HG03159 (cell line): ENCODE results near the gene ZDHHC8.
A peak's percentile ranks its signal among the peaks of the same experiment; 100 is the strongest.

ENCODE experiments used
- ATAC-seq: cut with Tn5 transposase; IDR thresholded peaks from one replicate; pipeline ENCODE4 v1.9.1; 2021; ENCODE audit warnings: mild to moderate bottlenecking, moderate library complexity; ENCODE audit not compliant: unreplicated experiment

Gene ZDHHC8

GRCh38 chr22:20128902-20129746 lies 2.5 kb upstream of the ZDHHC8 start:
- ATAC-seq: no peak

GRCh38 chr22:20129747-20130014 lies 1.9 kb upstream of the ZDHHC8 start:
- no peak for ATAC-seq

- ATAC-seq: no peak
Measured at GRCh38 chr22:20130319-20130718, 1.3 kb upstream of the ZDHHC8 start.

- ATAC-seq: peak; percentile 43
Measured at GRCh38 chr22:20130731-20131596, 640 bp upstream of the ZDHHC8 start.

- no peak for ATAC-seq
Measured at GRCh38 chr22:20131859-20132685, 468 bp downstream of the ZDHHC8 start.

GRCh38 chr22:20132686-20133246 lies 1.2 kb downstream of the ZDHHC8 start:
- no peak for ATAC-seq

- no peak for ATAC-seq
Measured at GRCh38 chr22:20133930-20134549, 2.4 kb downstream of the ZDHHC8 start.

GRCh38 chr22:20135265-20135664 lies 3.7 kb downstream of the ZDHHC8 start:
- ATAC-seq: no peak

- no peak for ATAC-seq
Measured at GRCh38 chr22:20135806-20136602, 4.4 kb downstream of the ZDHHC8 start.

- ATAC-seq: no peak
Measured at GRCh38 chr22:20136603-20136873, 4.9 kb downstream of the ZDHHC8 start.

- ATAC-seq: no peak
Measured at GRCh38 chr22:20137113-20137512, 5.5 kb downstream of the ZDHHC8 start.

- ATAC-seq: no peak
Measured at GRCh38 chr22:20137671-20138416, 6.2 kb downstream of the ZDHHC8 start.

GRCh38 chr22:20138417-20138738 lies 6.8 kb downstream of the ZDHHC8 start:
- ATAC-seq: no peak

GRCh38 chr22:20138868-20139267 lies 7.3 kb downstream of the ZDHHC8 start:
- ATAC-seq: no peak

- no peak for ATAC-seq
Measured at GRCh38 chr22:20139391-20140106, 7.9 kb downstream of the ZDHHC8 start.

GRCh38 chr22:20140107-20140445 lies 8.5 kb downstream of the ZDHHC8 start:
- no peak for ATAC-seq

GRCh38 chr22:20140521-20140964 lies 8.9 kb downstream of the ZDHHC8 start:
- ATAC-seq: no peak

GRCh38 chr22:20141186-20142077 lies 9.8 kb downstream of the ZDHHC8 start:
- ATAC-seq: no peak
